Esophagus squamous epithelium (tissue), 4 donors: ENCODE results near the gene MEFV.

ENCODE experiments used
- POLR2A ChIP-seq, 4 donors: fragments of 450-650 bp; IDR thresholded peaks; one replicate each; pipeline ENCODE4 v1.6.1; 2017; ENCODE audit warnings: antibody characterized with exemption in 4 of 4, mild to moderate bottlenecking in 4 of 4, moderate library complexity in 3 of 4
- TF ChIP-seq, protein P1 (sequence below), 6 experiments: fragments of 450-650 bp in 4 of 6; fragments of 200-600 bp in 2 of 6; sonication (generic) in 2 of 6; IDR thresholded peaks; one replicate each; pipeline ENCODE4 v1.5.1; 2016 to 2019; ENCODE audit warnings: antibody characterized with exemption in 6 of 6, mild to moderate bottlenecking in 4 of 6, moderate library complexity in 4 of 6

DNA sequence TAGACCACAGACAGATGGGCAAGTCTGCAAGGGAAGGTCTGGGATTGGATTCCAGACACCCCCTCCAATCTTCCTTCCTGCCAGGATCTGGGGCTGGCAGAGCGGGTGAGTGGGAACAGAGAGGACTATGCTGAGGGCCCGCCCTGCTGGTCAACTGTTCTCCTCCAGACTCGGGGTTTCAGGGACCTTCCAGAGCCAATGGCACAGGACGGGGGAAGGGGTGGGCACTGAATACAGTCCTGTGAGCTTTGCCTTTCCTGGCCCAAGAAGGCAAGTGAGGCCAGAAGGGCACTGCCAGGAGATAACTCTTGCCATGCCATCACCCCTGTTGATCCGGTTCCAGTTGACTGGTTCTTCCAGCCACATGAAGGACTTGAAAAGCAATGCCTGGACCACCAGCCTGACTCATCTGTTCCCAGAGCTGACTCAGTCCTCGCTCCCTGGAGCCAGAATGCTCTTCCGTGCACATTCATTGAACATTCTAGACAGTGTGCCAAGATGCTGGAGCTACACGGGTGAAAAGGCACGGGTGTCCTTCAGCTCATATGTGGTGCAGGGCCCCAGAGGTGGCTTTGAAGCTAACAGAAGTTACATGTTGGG lies 533 bp upstream of the MEFV start:
- TF ChIP-seq, protein P1, sequence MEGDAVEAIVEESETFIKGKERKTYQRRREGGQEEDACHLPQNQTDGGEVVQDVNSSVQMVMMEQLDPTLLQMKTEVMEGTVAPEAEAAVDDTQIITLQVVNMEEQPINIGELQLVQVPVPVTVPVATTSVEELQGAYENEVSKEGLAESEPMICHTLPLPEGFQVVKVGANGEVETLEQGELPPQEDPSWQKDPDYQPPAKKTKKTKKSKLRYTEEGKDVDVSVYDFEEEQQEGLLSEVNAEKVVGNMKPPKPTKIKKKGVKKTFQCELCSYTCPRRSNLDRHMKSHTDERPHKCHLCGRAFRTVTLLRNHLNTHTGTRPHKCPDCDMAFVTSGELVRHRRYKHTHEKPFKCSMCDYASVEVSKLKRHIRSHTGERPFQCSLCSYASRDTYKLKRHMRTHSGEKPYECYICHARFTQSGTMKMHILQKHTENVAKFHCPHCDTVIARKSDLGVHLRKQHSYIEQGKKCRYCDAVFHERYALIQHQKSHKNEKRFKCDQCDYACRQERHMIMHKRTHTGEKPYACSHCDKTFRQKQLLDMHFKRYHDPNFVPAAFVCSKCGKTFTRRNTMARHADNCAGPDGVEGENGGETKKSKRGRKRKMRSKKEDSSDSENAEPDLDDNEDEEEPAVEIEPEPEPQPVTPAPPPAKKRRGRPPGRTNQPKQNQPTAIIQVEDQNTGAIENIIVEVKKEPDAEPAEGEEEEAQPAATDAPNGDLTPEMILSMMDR (IDR thresholded peaks at IDR 0.05): no peak
- TF ChIP-seq POLR2A (IDR thresholded peaks at IDR 0.05): no peak
